Measurements from ENCODE around the gene NLRP5. TPM values are rescaled to one million over a fixed set of nuclear protein-coding genes. Genes with fewer than 3 reads are reported as not detected.
"Not testable (repeated sequence)": the region's sequence is repeated elsewhere in the genome, so short reads cannot be mapped to it uniquely, and the experiment has no call there.

Gene NLRP5
- total RNA-seq, 1 donor = not detected

- no peak overlapping the region for H3K4me3 ChIP-seq (ENCODE audit: low read depth, low read length)
- no peak for TF ChIP-seq CTCF (IDR thresholded peaks at IDR 0.05; ENCODE audit: insufficient read depth, low read depth, low read length)
- DNase-seq (ENCODE audit: low read depth) = no peak
These were observed 115.4 kb downstream of the NLRP5 start for GRCh38 chr19:56101746-56102535.

- no peak for DNase-seq (ENCODE audit: low read depth)
- no peak for TF ChIP-seq CTCF (IDR thresholded peaks at IDR 0.05; ENCODE audit: insufficient read depth, low read depth, low read length)
- no peak overlapping the region for H3K4me3 ChIP-seq (ENCODE audit: low read depth, low read length)
These were observed 116.5 kb downstream of the NLRP5 start for GRCh38 chr19:56103027-56103614.

- no peak for TF ChIP-seq CTCF (IDR thresholded peaks at IDR 0.05; ENCODE audit: insufficient read depth, low read depth, low read length)
- no peak overlapping the region for H3K4me3 ChIP-seq (ENCODE audit: low read depth, low read length)
- no peak for DNase-seq (ENCODE audit: low read depth)
These were observed 117.8 kb downstream of the NLRP5 start for GRCh38 chr19:56104423-56104822.

- peak; percentile 50 for TF ChIP-seq CTCF (IDR thresholded peaks at IDR 0.05; ENCODE audit: insufficient read depth, low read depth, low read length)
- DNase-seq (ENCODE audit: low read depth) = peak; percentile 53
- no peak overlapping the region for H3K4me3 ChIP-seq (ENCODE audit: low read depth, low read length)
These were observed 118.6 kb downstream of the NLRP5 start for GRCh38 chr19:56105090-56105701.

- not testable (repeated sequence) for H3K4me3 ChIP-seq (ENCODE audit: low read depth, low read length); DNase-seq (ENCODE audit: low read depth)
These were observed 119.3 kb downstream of the NLRP5 start for GRCh38 chr19:56105831-56106396.

- no peak for TF ChIP-seq CTCF (IDR thresholded peaks at IDR 0.05; ENCODE audit: insufficient read depth, low read depth, low read length)
- H3K4me3 ChIP-seq (ENCODE audit: low read depth, low read length) = no peak overlapping the region
- DNase-seq (ENCODE audit: low read depth) = no peak
These were observed 119.8 kb downstream of the NLRP5 start for GRCh38 chr19:56106397-56106849.

GRCh38 chr19:56106993-56107392 lies 120.4 kb downstream of the NLRP5 start:
- TF ChIP-seq CTCF (IDR thresholded peaks at IDR 0.05; ENCODE audit: insufficient read depth, low read depth, low read length) = no peak
- no peak overlapping the region for H3K4me3 ChIP-seq (ENCODE audit: low read depth, low read length)
- no peak for DNase-seq (ENCODE audit: low read depth)
